K562 (cell line): ENCODE data around the gene PYDC1. TPM values are rescaled to one million over a fixed set of nuclear protein-coding genes. Genes with fewer than 3 reads are reported as not detected.
A peak's percentile ranks its signal among the peaks of the same experiment; 100 is the strongest.

Experiments
- ARID3A ChIP-seq: IDR thresholded peaks from 2 replicates; pipeline ENCODE4 v1.6.1; 2012; ENCODE audit warnings: low read depth, low read length, improper control_type of control experiment, borderline replicate concordance
- ASH1L ChIP-seq: fragments of 450-650 bp; IDR thresholded peaks from 2 replicates; pipeline ENCODE4 v1.6.1; 2018; ENCODE audit warnings: borderline replicate concordance, mild to moderate bottlenecking, low read depth; ENCODE audit not compliant: partially characterized antibody
- HMGN3 ChIP-seq: IDR thresholded peaks from 2 replicates; pipeline ENCODE4 v1.6.1; 2011; ENCODE audit warnings: borderline replicate concordance, low read depth, mild to moderate bottlenecking, mixed read lengths, low read length; ENCODE audit not compliant: insufficient read length; ENCODE audit errors: extremely low read depth
- HOXB6 ChIP-seq: fragments of 250-450 bp; sonication (Bioruptor Pico); IDR thresholded peaks from 2 replicates; pipeline ENCODE4 v1.5.1; 2022; ENCODE audit warnings: mild to moderate bottlenecking, borderline replicate concordance
- JUN ChIP-seq, 2 experiments: sonication (generic) in 1 of 2; formaldehyde crosslinking in 1 of 2; IDR thresholded peaks; 2 replicates each; pipeline versions ENCODE4 v1.6.1 to v1.8.0; 2012 to 2022; ENCODE audit warnings: borderline replicate concordance in 2 of 2, mild to moderate bottlenecking in 2 of 2, improper control_type of control experiment in 1 of 2, low read depth in 1 of 2, low read length in 1 of 2, missing genetic modification reagents in 1 of 2
- MAZ ChIP-seq, 2 experiments: fragments of 450-650 bp in 1 of 2; sonication (generic) in 1 of 2; formaldehyde crosslinking; IDR thresholded peaks in 1 of 2; conservative IDR thresholded peaks in 1 of 2; 2 replicates each; pipeline versions ENCODE4 v1.4.0 to v1.5.0; 2020; ENCODE audit warnings: mild to moderate bottlenecking in 1 of 2, missing genetic modification reagents in 1 of 2
- PKNOX1 ChIP-seq: fragments of 450-650 bp; IDR thresholded peaks from 2 replicates; pipeline ENCODE4 v1.6.1; 2016
- POLR3A ChIP-seq: IDR thresholded peaks from 2 replicates; pipeline ENCODE4 v1.6.1; 2011; ENCODE audit warnings: borderline replicate concordance, mild to moderate bottlenecking, moderate library complexity; ENCODE audit not compliant: insufficient read length, insufficient read depth; ENCODE audit errors: extremely low read depth
- PYGO2 ChIP-seq: fragments of 450-650 bp; IDR thresholded peaks from 2 replicates; pipeline ENCODE4 v1.6.1; 2016; ENCODE audit warnings: mild to moderate bottlenecking, missing genetic modification characterization, moderate library complexity, missing compliant biosample characterization
- TCF3 ChIP-seq: sonication (generic); formaldehyde crosslinking; IDR thresholded peaks from 2 replicates; pipeline ENCODE4 v1.4.0; 2020; ENCODE audit warnings: mild to moderate bottlenecking, missing genetic modification reagents
- TEAD4 ChIP-seq, 2 experiments: sonication (generic) in 1 of 2; formaldehyde crosslinking in 1 of 2; IDR thresholded peaks; 2 replicates each; pipeline versions ENCODE4 v1.6.1 to v1.8.0; 2012 to 2022; ENCODE audit warnings: borderline replicate concordance in 1 of 2, inconsistent platforms in 1 of 2, low read length in 1 of 2, mild to moderate bottlenecking in 1 of 2, missing genetic modification reagents in 1 of 2
- TFAP4 ChIP-seq: sonication (generic); formaldehyde crosslinking; IDR thresholded peaks from 2 replicates; pipeline ENCODE4 v1.8.0; 2022; ENCODE audit warnings: missing genetic modification reagents, mild to moderate bottlenecking, moderate library complexity, borderline replicate concordance
- YBX1 ChIP-seq: fragments of 450-650 bp; IDR thresholded peaks from 2 replicates; pipeline ENCODE4 v1.7.1; 2016; ENCODE audit warnings: mild to moderate bottlenecking
- ZNF232 ChIP-seq: sonication (generic); formaldehyde crosslinking; IDR thresholded peaks from 2 replicates; pipeline ENCODE4 v1.8.0; 2022; ENCODE audit warnings: mild to moderate bottlenecking, missing genetic modification reagents
- ZNF274 ChIP-seq: IDR thresholded peaks from 2 replicates; pipeline ENCODE4 v1.6.1; 2011; ENCODE audit warnings: low read depth, mild to moderate bottlenecking, low read length, moderate library complexity, borderline replicate concordance
- polyA plus RNA-seq, 8 experiments: library from polyadenylated mRNA; depleted of rRNA in 4 of 8; stranded (reverse) in 5 of 8; unstranded in 3 of 8; fragments of >200 nt; fragmentation: Nextera tagmentation in 2 of 8; fragmentation: Illumina TruSeq in 1 of 8; extraction: Ambion mirVana in 2 of 8; extraction: Trizol in 1 of 8; gene quantifications; 2 replicates each; pipeline versions ENCODE4 v1.2.1 to v1.2.3, GENCODE V29; 2011 to 2014; ENCODE audit warnings: inconsistent platforms in 1 of 8, missing spikeins in 1 of 8
- total RNA-seq, 7 experiments: library from RNA; depleted of rRNA in 6 of 7; stranded (reverse); fragments of >200 nt in 6 of 7; fragmentation: Illumina TruSeq in 2 of 7; extraction: Trizol in 2 of 7; gene quantifications; 2 replicates each; pipeline versions ENCODE4 v1.2.1 to v1.2.3, GENCODE V29; 2011 to 2021; ENCODE audit warnings: low replicate concordance in 1 of 7
- TF ChIP-seq, protein P1 (sequence below): fragments of 450-650 bp; IDR thresholded peaks from 2 replicates; pipeline ENCODE4 v1.7.1; 2018; ENCODE audit warnings: mild to moderate bottlenecking, low read depth; ENCODE audit not compliant: partially characterized antibody

Gene PYDC1
- total and polyA plus RNA-seq, 9 of the 15 experiments (the other 6 are each of a cell fraction or from before 2014, with no cell fraction given), result not detected

DNA sequence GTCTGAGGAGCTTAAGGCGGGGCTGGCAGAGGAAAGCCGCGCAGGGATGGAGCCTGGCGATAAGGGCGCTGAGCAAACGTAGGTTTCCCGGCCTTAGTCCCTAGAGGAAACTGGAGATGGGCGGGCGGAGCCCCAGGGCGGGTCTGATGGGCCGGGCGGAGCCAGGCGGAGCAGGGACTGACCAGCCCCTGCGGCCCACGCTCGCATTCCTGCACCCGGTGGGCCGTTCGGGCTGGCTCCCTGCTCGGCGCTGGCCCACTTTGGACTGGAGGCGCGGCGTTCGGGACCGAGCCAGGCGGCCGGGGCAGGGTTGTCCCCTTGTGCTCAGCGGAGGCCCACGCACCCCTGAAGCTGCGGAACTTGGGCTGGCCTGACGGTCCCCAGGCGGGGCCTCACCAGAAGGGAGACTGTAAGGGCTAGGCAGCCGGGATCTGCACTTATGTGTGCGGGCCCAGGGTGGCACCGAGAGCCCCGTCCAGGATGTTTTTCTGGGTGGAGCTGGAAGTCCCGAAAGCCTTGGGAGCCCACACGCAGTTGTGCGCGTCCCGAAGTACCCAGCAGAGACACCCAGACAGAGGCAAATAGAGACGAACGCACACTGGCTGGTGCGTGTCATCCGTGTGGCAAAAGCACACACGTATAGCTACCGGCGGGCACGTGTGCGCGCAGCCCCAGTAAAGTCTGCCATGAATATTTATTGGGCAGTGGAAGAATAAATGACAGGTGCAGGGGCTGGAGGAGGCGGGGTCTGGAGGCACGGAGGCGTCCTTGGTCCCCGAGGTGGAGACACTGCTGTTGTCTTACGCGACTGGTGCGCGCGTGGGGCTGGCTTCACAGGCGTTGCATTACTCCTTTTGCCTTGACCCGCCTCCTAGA lies 1.4 kb downstream of the PYDC1 start (continued):
- TF ChIP-seq TFAP4 (CRISPR knock-in tag) (peak; percentile 62), ARID3A (no peak), TEAD4 (IDR thresholded peaks at IDR 0.05; ENCODE audit: low read length) (peak; percentile 33; the same call in 1 of the 2 replicates), TEAD4 (CRISPR knock-in tag; IDR thresholded peaks at IDR 0.05; ENCODE audit: borderline replicate concordance) (no peak), PKNOX1 (peak; percentile 33; the same call in 1 of the 2 replicates), HMGN3 (peak; percentile 72), MAZ (CRISPR knock-in tag; conservative IDR thresholded peaks at IDR 0.05 in 1 of 2, IDR thresholded peaks at IDR 0.05 in 1 of 2) (peak in 1 of 2 experiments; percentile 45; a peak in 1 of 4 replicates), YBX1 (no peak), ZNF232 (CRISPR knock-in tag) (no peak), JUN (IDR thresholded peaks at IDR 0.05; ENCODE audit: borderline replicate concordance, low read depth, low read length) (no peak), JUN (CRISPR knock-in tag; IDR thresholded peaks at IDR 0.05; ENCODE audit: borderline replicate concordance) (no peak), POLR3A (no peak), ASH1L (no peak), TCF3 (CRISPR knock-in tag) (peak; percentile 56; the same call in 1 of the 2 replicates), HOXB6 (CRISPR knock-in tag) (no peak), PYGO2 (tag) (no peak), ZNF274 (no peak)
- TF ChIP-seq, protein P1, sequence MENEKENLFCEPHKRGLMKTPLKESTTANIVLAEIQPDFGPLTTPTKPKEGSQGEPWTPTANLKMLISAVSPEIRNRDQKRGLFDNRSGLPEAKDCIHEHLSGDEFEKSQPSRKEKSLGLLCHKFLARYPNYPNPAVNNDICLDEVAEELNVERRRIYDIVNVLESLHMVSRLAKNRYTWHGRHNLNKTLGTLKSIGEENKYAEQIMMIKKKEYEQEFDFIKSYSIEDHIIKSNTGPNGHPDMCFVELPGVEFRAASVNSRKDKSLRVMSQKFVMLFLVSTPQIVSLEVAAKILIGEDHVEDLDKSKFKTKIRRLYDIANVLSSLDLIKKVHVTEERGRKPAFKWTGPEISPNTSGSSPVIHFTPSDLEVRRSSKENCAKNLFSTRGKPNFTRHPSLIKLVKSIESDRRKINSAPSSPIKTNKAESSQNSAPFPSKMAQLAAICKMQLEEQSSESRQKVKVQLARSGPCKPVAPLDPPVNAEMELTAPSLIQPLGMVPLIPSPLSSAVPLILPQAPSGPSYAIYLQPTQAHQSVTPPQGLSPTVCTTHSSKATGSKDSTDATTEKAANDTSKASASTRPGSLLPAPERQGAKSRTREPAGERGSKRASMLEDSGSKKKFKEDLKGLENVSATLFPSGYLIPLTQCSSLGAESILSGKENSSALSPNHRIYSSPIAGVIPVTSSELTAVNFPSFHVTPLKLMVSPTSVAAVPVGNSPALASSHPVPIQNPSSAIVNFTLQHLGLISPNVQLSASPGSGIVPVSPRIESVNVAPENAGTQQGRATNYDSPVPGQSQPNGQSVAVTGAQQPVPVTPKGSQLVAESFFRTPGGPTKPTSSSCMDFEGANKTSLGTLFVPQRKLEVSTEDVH, result no peak
